NB4 (cell line): ENCODE data around the gene IKZF3.

Experiments used
- CTCF ChIP-seq: IDR thresholded peaks from one replicate; pipeline ENCODE4 v1.5.1; 2012; ENCODE audit warnings: low read depth, low read length
- POLR2A ChIP-seq: IDR thresholded peaks from 2 replicates; pipeline ENCODE4 v1.6.1; 2011; ENCODE audit warnings: mild to moderate bottlenecking; ENCODE audit not compliant: insufficient read length; ENCODE audit errors: extremely low read depth

DNA sequence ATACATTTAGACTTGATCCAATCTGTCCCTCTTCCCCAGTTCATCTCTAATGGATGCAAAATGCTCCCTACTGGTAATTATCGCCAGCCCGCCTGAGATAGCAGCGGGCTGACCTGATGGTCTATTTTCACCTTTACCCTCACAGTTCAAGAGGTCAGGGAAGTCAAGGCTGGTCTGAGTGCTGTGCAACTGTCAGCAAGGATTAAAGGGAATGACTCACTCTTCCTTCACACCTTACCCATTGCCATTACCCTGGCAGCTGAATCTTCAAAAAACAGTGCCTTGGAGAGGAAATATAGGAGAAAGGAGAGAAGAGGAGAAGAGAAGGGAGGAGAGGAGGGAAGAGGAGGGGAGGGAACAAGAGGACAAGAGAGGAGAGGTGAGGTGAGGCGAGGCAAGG is 90.1 kb downstream of the IKZF3 start:
- TF ChIP-seq CTCF (no peak), POLR2A (no peak)
